GM12874 (cell line): Measurements from ENCODE around the gene ZCCHC18.

Experiments
- CTCF ChIP-seq: IDR thresholded peaks from 2 replicates; pipeline ENCODE4 v1.5.1; 2011; ENCODE audit warnings: low read depth, mild to moderate bottlenecking, control low read depth, low read length, moderate library complexity; ENCODE audit not compliant: insufficient read depth

The ZCCHC18 gene

GRCh38 chrX:104122829-104123228 is 10.5 kb downstream of the ZCCHC18 start:
- no peak for TF ChIP-seq CTCF

- TF ChIP-seq CTCF: no peak
Measured at GRCh38 chrX:104126856-104127255, 14.5 kb downstream of the ZCCHC18 start.

GRCh38 chrX:104130808-104131207 is 18.5 kb downstream of the ZCCHC18 start:
- no peak for TF ChIP-seq CTCF

GRCh38 chrX:104134583-104135261 is 22.4 kb downstream of the ZCCHC18 start:
- no peak for TF ChIP-seq CTCF

GRCh38 chrX:104135677-104136076 is 23.4 kb downstream of the ZCCHC18 start:
- no peak for TF ChIP-seq CTCF

- TF ChIP-seq CTCF: peak; percentile 53
Measured at GRCh38 chrX:104136241-104137019, 24.1 kb downstream of the ZCCHC18 start.

GRCh38 chrX:104137496-104137895 is 25.2 kb downstream of the ZCCHC18 start:
- TF ChIP-seq CTCF: no peak
